ENCODE measurements around the gene STPG1.

Gene STPG1

DNA sequence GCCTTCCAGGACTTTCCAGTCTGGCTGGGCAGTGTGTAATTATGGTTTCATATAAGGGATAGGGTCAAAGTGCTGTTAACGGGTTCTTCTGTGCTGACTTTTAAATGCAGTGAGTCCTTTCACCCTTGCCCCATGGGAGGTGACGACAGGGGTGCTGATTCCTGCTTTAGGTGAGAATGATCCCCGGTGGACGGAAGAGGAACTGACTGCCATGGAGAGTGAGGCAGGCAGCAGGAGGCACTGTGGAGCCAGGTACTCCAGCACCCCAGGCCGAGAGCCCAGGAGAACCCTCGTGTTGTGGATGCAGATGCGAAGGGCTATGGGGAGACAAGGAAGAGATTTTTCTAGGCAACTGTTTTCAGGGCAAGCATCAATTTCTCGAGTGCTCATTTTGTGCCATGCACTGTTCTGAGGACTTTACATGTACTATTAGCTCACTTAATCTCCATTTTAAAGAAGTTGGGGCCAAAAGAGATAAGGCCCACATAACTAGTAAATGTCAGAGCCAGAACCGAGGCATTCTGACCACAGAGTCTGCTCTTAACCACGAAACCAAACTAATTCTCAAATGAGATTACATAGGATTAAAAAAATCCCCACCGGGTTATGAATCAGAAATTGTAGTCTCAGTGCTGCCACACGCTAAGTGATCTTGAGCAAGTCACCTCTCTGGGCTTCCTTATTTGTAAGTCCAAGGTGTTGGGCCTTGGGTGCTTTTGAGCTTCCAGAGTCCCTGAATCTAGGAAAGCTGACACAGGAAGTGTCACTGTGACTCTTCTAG, 28.2 kb downstream of the STPG1 start:
- H3K27me3 ChIP-seq (ENCODE audit: insufficient read depth, poor library complexity, severe bottlenecking), result no peaks in the 10 kb centered on the region
- peak overlapping the region; percentile 14; the same call in 1 of the 2 replicates for H3K27ac ChIP-seq (replicated peaks)
- no peak overlapping the region for H3K4me3 ChIP-seq (replicated peaks; ENCODE audit: insufficient read depth, low read length)
- TF ChIP-seq GABPA (IDR thresholded peaks at IDR 0.05; ENCODE audit: low read depth) (no peak), CTCF (IDR thresholded peaks at IDR 0.05; ENCODE audit: insufficient read depth, low read length) (peak; percentile 37), SPI1 (IDR thresholded peaks at IDR 0.05; ENCODE audit: borderline replicate concordance, low read depth) (no peak), POLR2AphosphoS5 (IDR thresholded peaks at IDR 0.05; ENCODE audit: low read depth) (no peak), REST (IDR thresholded peaks at IDR 0.05; ENCODE audit: insufficient replicate concordance, low read depth) (no peak)
- DNase-seq (ENCODE audit: low read depth in 1 of 2, low spot score in 1 of 2), result no peak

DNA sequence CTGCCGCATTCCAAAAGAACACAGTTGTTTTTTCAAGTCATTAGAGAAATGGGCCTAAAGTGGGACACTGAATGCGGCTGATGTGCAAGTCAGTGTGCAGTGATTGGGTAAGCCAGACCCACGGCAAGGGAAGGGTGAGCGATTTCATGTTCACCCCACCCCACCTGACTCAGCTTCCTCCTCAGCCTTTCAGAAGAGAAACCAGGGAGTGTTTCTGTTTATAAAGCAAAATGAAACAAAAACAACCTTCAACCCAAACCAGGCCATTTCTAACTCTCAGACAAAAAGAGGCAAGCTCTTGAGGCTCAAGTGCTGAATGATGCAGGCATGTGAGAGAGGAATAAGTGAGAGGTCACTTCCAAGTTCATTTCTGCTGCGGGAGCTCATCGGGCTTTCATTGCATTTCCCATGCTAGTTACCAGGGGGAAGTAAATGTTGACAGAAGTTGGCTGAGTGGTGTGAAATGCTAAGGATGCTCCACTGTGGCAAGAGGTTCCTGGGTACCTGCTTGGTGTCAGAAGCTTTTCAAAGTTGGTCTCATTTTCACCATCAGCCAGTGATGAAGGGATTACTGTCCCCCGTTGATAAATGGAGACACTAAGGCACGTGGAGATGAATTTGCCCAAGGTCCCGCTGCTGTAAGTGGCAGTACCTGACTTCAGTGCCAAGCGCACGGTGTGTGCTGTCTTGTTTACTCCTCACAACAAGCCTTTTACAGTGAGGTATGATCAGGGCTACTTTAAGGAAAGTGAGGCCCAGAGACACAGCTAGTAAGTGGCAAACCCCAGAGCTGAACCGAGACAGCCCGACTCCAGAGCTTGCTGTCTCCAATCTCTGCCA, 29.1 kb downstream of the STPG1 start:
- no peak overlapping the region; the same call in 1 of the 2 replicates for H3K4me3 ChIP-seq (replicated peaks; ENCODE audit: insufficient read depth, low read length)
- DNase-seq (ENCODE audit: low read depth in 1 of 2, low spot score in 1 of 2), result peak in 1 of 2 experiments; percentile 48
- TF ChIP-seq GABPA (IDR thresholded peaks at IDR 0.05; ENCODE audit: low read depth) (no peak), CTCF (IDR thresholded peaks at IDR 0.05; ENCODE audit: insufficient read depth, low read length) (no peak), POLR2AphosphoS5 (IDR thresholded peaks at IDR 0.05; ENCODE audit: low read depth) (no peak), REST (IDR thresholded peaks at IDR 0.05; ENCODE audit: insufficient replicate concordance, low read depth) (no peak), SPI1 (IDR thresholded peaks at IDR 0.05; ENCODE audit: borderline replicate concordance, low read depth) (no peak)
- no peaks in the 10 kb centered on the region for H3K27me3 ChIP-seq (ENCODE audit: insufficient read depth, poor library complexity, severe bottlenecking)
- H3K27ac ChIP-seq (replicated peaks), result peak overlapping the region; percentile 47

DNA sequence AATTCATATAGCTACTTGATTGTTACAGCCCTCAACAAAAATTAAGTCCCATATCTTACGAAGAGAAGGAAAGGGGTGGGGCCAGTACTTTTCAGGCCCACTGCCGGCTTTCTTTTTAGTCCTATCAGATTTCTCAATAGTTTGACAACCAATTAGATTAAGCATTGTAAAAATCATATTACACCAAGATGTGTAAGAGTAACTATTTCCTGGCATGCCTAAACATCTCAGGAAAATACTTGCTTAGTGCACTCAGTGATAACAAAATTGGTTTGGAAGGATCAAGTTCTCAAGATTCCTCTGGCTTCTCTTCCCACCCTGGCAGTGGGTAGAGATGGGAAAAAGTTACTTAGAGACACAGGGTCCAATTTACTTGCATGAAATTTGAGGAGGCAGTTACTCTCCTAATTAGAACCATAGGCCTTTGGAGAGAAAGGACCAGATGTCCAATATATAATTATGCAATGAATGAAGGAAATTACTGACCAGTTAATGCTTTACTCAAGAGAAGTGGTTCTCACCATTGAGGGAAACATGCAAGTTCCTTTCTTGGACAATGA, 30.1 kb downstream of the STPG1 start:
- no peaks in the 10 kb centered on the region for H3K27me3 ChIP-seq (ENCODE audit: insufficient read depth, poor library complexity, severe bottlenecking)
- DNase-seq (ENCODE audit: low read depth in 1 of 2, low spot score in 1 of 2), result no peak
- TF ChIP-seq SPI1 (IDR thresholded peaks at IDR 0.05; ENCODE audit: borderline replicate concordance, low read depth), result no peak
- no peak for TF ChIP-seq GABPA (IDR thresholded peaks at IDR 0.05; ENCODE audit: low read depth)
- no peak for TF ChIP-seq CTCF (IDR thresholded peaks at IDR 0.05; ENCODE audit: insufficient read depth, low read length)
- TF ChIP-seq POLR2AphosphoS5 (IDR thresholded peaks at IDR 0.05; ENCODE audit: low read depth), result no peak
- no peak for TF ChIP-seq REST (IDR thresholded peaks at IDR 0.05; ENCODE audit: insufficient replicate concordance, low read depth)
- no peak overlapping the region for H3K4me3 ChIP-seq (replicated peaks; ENCODE audit: insufficient read depth, low read length)
- no peak overlapping the region for H3K27ac ChIP-seq (replicated peaks)
